ENCODE results near the gene TRIM40.

TRIM40 gene

DNA sequence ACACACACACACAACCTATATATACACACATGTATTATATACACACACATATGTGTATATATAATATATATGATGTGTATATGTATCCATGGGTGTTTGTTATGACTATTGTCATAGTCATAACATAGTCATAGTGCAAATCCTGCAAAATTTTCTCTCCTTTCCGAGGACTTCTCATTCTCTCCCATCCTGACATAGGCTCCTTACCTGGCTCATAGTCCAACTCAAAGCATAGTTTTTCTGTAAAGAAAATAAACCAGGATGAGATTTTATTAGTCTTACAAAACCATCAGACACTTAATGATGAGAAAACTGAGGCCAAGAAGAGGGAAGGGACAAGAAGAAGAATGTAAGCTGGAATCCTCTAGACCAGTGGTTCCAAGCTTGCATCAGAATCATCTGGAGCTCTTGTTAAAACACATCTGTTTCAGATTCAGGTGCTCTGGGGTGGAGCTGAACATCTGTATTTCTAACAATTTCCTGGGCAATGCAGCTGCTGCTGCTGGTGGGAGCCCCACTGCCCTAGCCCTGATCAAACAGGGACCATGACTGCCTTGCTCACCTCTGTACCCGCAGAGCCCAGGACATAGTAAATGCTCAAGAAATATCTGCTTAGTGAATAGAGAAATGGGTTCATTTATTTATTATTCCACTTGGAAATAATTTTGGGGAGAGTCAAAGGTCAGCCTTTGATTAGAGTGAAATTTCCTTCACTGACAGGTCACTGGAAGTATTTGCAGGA, 19.8 kb downstream of the TRIM40 start:
- no peak for DNase-seq (ENCODE audit: low read depth)
- H3K4me3 ChIP-seq (ENCODE audit: low read depth, low read length), result no peak overlapping the region
- TF ChIP-seq, protein P1, sequence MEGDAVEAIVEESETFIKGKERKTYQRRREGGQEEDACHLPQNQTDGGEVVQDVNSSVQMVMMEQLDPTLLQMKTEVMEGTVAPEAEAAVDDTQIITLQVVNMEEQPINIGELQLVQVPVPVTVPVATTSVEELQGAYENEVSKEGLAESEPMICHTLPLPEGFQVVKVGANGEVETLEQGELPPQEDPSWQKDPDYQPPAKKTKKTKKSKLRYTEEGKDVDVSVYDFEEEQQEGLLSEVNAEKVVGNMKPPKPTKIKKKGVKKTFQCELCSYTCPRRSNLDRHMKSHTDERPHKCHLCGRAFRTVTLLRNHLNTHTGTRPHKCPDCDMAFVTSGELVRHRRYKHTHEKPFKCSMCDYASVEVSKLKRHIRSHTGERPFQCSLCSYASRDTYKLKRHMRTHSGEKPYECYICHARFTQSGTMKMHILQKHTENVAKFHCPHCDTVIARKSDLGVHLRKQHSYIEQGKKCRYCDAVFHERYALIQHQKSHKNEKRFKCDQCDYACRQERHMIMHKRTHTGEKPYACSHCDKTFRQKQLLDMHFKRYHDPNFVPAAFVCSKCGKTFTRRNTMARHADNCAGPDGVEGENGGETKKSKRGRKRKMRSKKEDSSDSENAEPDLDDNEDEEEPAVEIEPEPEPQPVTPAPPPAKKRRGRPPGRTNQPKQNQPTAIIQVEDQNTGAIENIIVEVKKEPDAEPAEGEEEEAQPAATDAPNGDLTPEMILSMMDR (IDR thresholded peaks at IDR 0.05; ENCODE audit: control insufficient read depth, extremely low read depth, insufficient read depth), result no peak

DNA sequence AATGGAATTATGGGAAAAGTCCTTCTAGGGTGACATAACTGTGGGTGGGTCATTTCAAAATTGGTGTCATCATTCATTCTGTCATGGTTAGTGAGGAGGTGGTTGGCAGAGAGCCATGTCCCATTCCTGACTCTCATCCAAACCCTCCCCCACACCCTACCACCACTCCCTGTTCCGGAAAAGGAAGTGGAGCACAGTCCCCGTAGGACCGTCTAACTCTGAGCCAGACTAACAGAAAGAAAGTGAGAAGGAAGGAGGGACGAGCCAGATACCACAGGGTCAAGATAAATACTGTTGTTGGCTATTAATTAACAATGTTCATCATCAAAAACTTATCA, 20.3 kb downstream of the TRIM40 start:
- no peak for DNase-seq (ENCODE audit: low read depth)
- no peak overlapping the region for H3K4me3 ChIP-seq (ENCODE audit: low read depth, low read length)

DNA sequence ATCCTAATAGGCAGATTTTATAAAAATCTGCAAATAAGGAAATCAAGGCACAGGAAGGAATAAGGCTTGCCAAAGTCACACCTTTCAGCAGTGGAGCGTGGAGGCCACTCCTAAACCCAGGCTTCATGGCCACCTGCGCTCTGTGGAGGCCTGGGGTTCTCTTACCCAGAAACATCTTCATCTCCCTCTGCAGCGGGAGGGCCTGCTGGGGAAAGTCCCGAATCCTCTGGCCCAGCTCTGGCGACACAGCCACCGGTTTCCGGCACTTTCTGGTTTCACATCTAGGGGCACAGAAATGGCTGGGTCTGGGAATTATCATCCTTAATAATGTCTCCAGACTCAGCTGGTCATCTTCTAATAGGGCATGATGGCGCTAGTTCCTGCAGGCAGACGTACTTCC, 20.8 kb downstream of the TRIM40 start:
- no peak for DNase-seq (ENCODE audit: low read depth)

More for the DNA sequence above, 20.3 kb downstream of the TRIM40 start:
- TF ChIP-seq, protein P1 (IDR thresholded peaks at IDR 0.05; ENCODE audit: control insufficient read depth, extremely low read depth, insufficient read depth), result no peak

DNA sequence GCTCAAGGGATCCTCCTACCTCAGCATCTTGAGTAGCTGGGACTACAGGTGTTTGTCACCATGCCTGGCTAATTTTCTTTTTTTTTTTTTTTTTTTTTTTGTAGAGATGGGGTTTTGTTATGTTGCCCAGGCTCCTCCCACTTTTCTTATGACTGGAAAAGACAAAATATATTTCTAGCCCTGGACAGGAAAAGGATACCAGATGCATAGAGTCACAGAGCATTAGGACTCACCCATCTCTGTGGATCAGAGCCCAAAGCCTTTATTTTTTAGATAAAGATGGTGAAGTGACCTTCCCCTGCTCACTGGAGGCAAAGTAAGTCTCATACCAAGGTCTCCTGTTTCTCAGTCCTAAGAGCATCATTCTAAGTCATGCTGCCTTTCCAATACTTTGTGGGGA, 21.6 kb downstream of the TRIM40 start:
- DNase-seq (ENCODE audit: low read depth), result no peak
- TF ChIP-seq, protein P1 (IDR thresholded peaks at IDR 0.05; ENCODE audit: control insufficient read depth, extremely low read depth, insufficient read depth), result no peak
- H3K4me3 ChIP-seq (ENCODE audit: low read depth, low read length), result no peak overlapping the region

More for the DNA sequence above, 20.8 kb downstream of the TRIM40 start:
- no peak overlapping the region for H3K4me3 ChIP-seq (ENCODE audit: low read depth, low read length)
- TF ChIP-seq, protein P1 (IDR thresholded peaks at IDR 0.05; ENCODE audit: control insufficient read depth, extremely low read depth, insufficient read depth), result no peak

DNA sequence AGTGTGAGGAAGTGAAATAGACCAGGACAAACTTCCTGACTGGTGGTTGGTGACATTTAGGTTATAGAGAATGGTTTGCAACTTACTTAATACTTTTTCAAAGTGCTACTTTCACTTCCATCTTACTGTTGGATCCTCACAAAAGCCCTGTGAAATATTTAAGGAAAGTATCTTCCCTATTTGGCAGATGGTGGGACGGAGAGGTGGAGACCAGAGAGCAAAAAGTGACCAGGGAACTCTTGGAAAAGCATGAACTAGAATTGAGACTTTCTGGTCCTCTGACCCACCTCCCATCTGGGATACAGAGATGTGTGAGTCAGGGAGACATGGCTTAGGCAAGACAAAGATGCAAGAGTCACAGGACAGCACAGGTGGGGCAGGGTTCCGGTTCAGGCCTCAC, 22.1 kb downstream of the TRIM40 start:
- TF ChIP-seq, protein P1 (IDR thresholded peaks at IDR 0.05; ENCODE audit: control insufficient read depth, extremely low read depth, insufficient read depth), result no peak
- no peak for DNase-seq (ENCODE audit: low read depth)
- H3K4me3 ChIP-seq (ENCODE audit: low read depth, low read length), result no peak overlapping the region

DNA sequence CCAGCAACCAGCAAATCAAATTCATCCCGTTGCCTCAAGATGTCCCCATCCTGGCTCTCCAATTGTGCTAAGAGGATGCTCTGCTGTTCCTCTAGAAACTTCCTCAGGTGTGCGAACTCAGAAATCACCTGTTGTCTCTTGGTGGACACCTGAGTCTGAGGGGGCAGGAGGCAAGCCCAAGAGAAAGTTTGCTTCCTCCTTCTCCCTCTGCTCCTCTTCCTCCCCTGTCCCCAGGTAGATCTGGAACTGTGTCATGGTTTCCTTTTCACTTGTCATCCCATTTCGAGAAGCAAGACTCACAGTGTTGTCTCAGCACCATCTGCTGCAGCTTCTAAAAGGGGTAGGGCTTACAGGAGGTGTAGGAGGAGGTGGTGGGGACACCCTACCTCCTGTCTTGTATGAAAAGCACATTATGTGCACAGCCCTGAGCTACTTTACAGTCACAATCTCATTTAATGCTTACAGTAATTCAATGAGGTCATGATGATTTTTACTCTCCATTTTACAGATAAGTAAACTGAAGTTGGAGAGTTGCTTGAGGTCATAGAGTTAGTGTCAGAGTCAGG, 22.6 kb downstream of the TRIM40 start:
- TF ChIP-seq, protein P1 (IDR thresholded peaks at IDR 0.05; ENCODE audit: control insufficient read depth, extremely low read depth, insufficient read depth), result no peak
- no peak overlapping the region for H3K4me3 ChIP-seq (ENCODE audit: low read depth, low read length)
- DNase-seq (ENCODE audit: low read depth), result no peak

Measured in LNCaP clone FGC (cell line).